Parietal lobe (tissue), 1 donor: ENCODE data around the gene TECTA. TPM values are rescaled to one million over a fixed set of nuclear protein-coding genes. Genes with fewer than 3 reads are reported as not detected.

Experiments used
- total RNA-seq: library from RNA; depleted of rRNA; stranded (reverse); fragments of >200 nt; gene quantifications from one replicate; pipeline ENCODE4 v1.2.3, GENCODE V29; 2014

Gene TECTA, protein sequence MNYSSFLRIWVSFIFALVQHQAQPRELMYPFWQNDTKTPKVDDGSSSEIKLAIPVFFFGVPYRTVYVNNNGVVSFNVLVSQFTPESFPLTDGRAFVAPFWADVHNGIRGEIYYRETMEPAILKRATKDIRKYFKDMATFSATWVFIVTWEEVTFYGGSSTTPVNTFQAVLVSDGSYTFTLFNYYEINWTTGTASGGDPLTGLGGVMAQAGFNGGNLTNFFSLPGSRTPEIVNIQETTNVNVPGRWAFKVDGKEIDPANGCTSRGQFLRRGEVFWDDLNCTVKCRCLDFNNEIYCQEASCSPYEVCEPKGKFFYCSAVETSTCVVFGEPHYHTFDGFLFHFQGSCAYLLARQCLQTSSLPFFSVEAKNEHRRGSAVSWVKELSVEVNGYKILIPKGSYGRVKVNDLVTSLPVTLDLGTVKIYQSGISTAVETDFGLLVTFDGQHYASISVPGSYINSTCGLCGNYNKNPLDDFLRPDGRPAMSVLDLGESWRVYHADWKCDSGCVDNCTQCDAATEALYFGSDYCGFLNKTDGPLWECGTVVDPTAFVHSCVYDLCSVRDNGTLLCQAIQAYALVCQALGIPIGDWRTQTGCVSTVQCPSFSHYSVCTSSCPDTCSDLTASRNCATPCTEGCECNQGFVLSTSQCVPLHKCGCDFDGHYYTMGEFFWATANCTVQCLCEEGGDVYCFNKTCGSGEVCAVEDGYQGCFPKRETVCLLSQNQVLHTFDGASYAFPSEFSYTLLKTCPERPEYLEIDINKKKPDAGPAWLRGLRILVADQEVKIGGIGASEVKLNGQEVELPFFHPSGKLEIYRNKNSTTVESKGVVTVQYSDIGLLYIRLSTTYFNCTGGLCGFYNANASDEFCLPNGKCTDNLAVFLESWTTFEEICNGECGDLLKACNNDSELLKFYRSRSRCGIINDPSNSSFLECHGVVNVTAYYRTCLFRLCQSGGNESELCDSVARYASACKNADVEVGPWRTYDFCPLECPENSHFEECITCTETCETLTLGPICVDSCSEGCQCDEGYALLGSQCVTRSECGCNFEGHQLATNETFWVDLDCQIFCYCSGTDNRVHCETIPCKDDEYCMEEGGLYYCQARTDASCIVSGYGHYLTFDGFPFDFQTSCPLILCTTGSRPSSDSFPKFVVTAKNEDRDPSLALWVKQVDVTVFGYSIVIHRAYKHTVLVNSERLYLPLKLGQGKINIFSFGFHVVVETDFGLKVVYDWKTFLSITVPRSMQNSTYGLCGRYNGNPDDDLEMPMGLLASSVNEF (N-terminal part only)
- total RNA-seq: 8.1 TPM

DNA sequence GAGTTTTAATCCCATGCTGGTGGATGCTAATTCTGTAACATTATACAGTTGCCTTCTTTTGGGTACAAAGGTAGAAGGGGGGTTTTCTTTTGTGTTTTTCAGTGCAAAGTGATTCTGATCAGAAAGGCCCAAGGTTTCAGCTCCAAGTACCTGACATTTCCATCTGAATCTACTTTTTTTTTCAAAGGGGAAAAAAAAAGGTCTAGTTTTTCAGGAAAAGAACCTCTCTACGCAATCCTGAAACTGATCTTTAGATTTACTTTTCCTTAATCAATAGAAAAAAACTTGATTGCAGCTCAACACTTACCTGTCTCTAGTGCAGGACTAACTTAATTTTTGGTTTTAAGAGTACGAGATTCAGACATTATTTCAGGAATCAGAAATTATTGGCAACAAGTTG is at the start of gene TECTA:
TSS of gene TECTA (plus strand) at position 301 of the 400 bp plus-strand sequence. CDS start 1,423 bp downstream, outside the sequence.

Other genes starting within 250 kb of the TECTA start
- 55.1 TPM for gene TBCEL, start 77.1 kb upstream of the TECTA start, total RNA-seq
- gene SC5D, start 191.5 kb downstream of the TECTA start, total RNA-seq: 183 TPM